ENCODE data around the gene MYO7A. TPM values are rescaled to one million over a fixed set of nuclear protein-coding genes. Genes with fewer than 3 reads are reported as not detected.

MYO7A gene
- polyA plus RNA-seq, 1 donor (not counting 4 experiments of a cell fraction or from before 2014, with no cell fraction given), result 0.75 TPM

DNA sequence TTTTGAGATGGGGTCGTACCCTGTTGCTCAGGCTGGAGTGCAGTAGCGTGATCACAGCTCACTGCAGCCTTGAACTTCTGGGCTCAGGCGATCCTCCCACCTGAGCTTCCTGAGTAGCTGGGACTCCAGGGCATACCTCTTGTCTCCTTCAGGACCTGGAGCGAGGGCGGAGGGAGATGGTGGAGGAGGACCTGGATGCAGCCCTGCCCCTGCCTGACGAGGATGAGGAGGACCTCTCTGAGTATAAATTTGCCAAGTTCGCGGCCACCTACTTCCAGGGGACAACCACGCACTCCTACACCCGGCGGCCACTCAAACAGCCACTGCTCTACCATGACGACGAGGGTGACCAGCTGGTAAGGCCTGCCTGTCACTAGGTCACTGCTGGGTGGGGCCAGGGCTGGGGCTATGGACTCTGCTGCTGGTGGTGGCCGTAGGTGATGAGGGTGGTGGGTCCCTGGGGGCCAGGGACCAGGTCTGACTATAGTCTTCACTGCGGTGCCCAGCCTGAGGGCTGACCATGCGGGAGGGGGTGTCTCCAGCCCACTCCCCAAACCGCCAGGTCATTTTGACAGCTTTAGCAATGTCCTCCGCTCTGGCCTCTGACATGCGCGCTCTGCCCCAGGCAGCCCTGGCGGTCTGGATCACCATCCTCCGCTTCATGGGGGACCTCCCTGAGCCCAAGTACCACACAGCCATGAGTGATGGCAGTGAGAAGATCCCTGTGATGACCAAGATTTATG lies 53.9 kb downstream of the MYO7A start:
- dilution Hi-C loops (cut with MboI; ENCODE audit: extremely low pct_ligation_motif_present, low sequenced_read_pairs), result no loop called here
- Histone ChIP-seq H3K27me3 (ENCODE audit: control insufficient read depth, extremely low read depth, insufficient read depth, low read length) (no peaks in the 10 kb centered on the region), H4K20me1 (ENCODE audit: control insufficient read depth, extremely low read depth, insufficient read depth, low read length) (no peaks in the 10 kb centered on the region), H3K9me1 (ENCODE audit: control insufficient read depth, extremely low read depth, insufficient read depth, low read length) (no peaks in the 10 kb centered on the region), H3K4me2 (ENCODE audit: control insufficient read depth, extremely low read depth, insufficient read depth, low read depth, low read length) (no peak overlapping the region), H3K9me3 (ENCODE audit: control insufficient read depth, low read depth, low read length) (no peaks in the 10 kb centered on the region), H3K79me2 (ENCODE audit: control insufficient read depth, insufficient read depth, low read length) (no peaks in the 10 kb centered on the region), H3K36me3 (ENCODE audit: control insufficient read depth in 2 of 2, extremely low read depth in 1 of 2, insufficient read depth in 2 of 2, low read length in 2 of 2) (no peaks in the 10 kb centered on the region), H3K9ac (ENCODE audit: control insufficient read depth, extremely low read depth, insufficient read depth, low read length) (no peak overlapping the region), H3K4me1 (ENCODE audit: control insufficient read depth, extremely low read depth, insufficient read depth, low read length) (no peaks in the 10 kb centered on the region), H2AFZ (ENCODE audit: control insufficient read depth, low read length) (no peak overlapping the region), H3K4me3 (ENCODE audit: control insufficient read depth in 2 of 3, extremely low read depth in 1 of 3, insufficient read depth in 2 of 3, low read depth in 1 of 3, low read length in 3 of 3) (no peak overlapping the region), H3K27ac (ENCODE audit: control insufficient read depth, insufficient read depth, low read length) (no peak overlapping the region)
- TF ChIP-seq, protein P1, sequence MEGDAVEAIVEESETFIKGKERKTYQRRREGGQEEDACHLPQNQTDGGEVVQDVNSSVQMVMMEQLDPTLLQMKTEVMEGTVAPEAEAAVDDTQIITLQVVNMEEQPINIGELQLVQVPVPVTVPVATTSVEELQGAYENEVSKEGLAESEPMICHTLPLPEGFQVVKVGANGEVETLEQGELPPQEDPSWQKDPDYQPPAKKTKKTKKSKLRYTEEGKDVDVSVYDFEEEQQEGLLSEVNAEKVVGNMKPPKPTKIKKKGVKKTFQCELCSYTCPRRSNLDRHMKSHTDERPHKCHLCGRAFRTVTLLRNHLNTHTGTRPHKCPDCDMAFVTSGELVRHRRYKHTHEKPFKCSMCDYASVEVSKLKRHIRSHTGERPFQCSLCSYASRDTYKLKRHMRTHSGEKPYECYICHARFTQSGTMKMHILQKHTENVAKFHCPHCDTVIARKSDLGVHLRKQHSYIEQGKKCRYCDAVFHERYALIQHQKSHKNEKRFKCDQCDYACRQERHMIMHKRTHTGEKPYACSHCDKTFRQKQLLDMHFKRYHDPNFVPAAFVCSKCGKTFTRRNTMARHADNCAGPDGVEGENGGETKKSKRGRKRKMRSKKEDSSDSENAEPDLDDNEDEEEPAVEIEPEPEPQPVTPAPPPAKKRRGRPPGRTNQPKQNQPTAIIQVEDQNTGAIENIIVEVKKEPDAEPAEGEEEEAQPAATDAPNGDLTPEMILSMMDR (optimal IDR thresholded peaks at IDR 0.05 in 1 of 3, IDR thresholded peaks at IDR 0.05 in 1 of 3, conservative IDR thresholded peaks at IDR 0.05 in 1 of 3; ENCODE audit: extremely low read depth in 1 of 3, insufficient read depth in 2 of 3, low read length in 3 of 3), result no peak
- no peak for TF ChIP-seq EZH2 (IDR thresholded peaks at IDR 0.05; ENCODE audit: low read length)
- FAIRE-seq (no peak), DNase-seq (ENCODE audit: low read depth, low spot score) (no peak)

DNA sequence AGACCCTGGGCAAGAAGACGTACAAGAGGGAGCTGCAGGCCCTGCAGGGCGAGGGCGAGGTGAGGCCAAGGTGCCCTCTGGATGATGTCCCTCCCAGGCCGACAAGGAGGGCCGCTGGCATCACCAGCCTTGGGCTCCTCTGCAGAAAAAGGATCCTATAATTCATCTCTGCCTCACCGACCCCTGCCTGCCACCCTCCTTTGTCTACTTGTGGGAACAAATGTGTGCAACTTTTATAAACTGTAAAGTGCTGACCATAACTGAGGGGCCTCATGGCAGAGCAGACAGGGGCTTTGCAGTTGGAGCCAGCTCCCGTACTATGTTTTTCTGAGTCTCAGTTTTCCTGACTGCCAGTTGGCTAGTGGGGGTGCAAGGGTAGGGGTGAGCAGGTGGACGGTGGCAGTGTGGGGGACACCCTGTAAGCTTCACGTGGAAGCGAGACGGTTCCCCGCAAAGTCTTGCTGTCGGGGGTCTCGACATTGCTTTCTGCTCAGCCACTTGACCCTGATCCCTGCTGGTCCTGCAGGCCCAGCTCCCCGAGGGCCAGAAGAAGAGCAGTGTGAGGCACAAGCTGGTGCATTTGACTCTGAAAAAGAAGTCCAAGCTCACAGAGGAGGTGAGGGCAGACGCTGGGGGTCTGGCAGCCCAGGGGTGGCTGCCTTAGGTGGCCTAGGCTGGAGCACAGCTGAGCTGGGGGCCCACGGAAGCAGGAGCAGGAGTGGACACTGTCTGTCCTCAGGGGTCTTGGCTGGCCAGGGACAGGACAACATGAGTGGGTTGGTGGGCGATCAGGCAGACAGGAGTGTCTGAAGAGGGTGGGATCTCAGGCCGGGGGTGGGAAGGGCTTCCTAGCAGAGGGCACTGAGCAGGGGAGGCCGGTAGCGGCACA lies 54.7 kb downstream of the MYO7A start:
- no peak overlapping the region for H3K4me3 ChIP-seq (ENCODE audit: control insufficient read depth in 2 of 3, extremely low read depth in 1 of 3, insufficient read depth in 2 of 3, low read depth in 1 of 3, low read length in 3 of 3)
- no peak overlapping the region for H2AFZ ChIP-seq (ENCODE audit: control insufficient read depth, low read length)
- H3K9me1 ChIP-seq (ENCODE audit: control insufficient read depth, extremely low read depth, insufficient read depth, low read length), result no peaks in the 10 kb centered on the region
- no peaks in the 10 kb centered on the region for H4K20me1 ChIP-seq (ENCODE audit: control insufficient read depth, extremely low read depth, insufficient read depth, low read length)
- H3K79me2 ChIP-seq (ENCODE audit: control insufficient read depth, insufficient read depth, low read length), result no peaks in the 10 kb centered on the region
- H3K9ac ChIP-seq (ENCODE audit: control insufficient read depth, extremely low read depth, insufficient read depth, low read length), result no peak overlapping the region
- H3K27me3 ChIP-seq (ENCODE audit: control insufficient read depth, extremely low read depth, insufficient read depth, low read length), result no peaks in the 10 kb centered on the region
- FAIRE-seq (no peak), DNase-seq (ENCODE audit: low read depth, low spot score) (no peak)
- H3K27ac ChIP-seq (ENCODE audit: control insufficient read depth, insufficient read depth, low read length), result no peak overlapping the region
- no peaks in the 10 kb centered on the region for H3K4me1 ChIP-seq (ENCODE audit: control insufficient read depth, extremely low read depth, insufficient read depth, low read length)
- dilution Hi-C loops (cut with MboI; ENCODE audit: extremely low pct_ligation_motif_present, low sequenced_read_pairs), result no loop called here
- no peak overlapping the region for H3K4me2 ChIP-seq (ENCODE audit: control insufficient read depth, extremely low read depth, insufficient read depth, low read depth, low read length)
- no peaks in the 10 kb centered on the region for H3K9me3 ChIP-seq (ENCODE audit: control insufficient read depth, low read depth, low read length)
- TF ChIP-seq, protein P1 (optimal IDR thresholded peaks at IDR 0.05 in 1 of 3, IDR thresholded peaks at IDR 0.05 in 1 of 3, conservative IDR thresholded peaks at IDR 0.05 in 1 of 3; ENCODE audit: extremely low read depth in 1 of 3, insufficient read depth in 2 of 3, low read length in 3 of 3), result no peak
- no peaks in the 10 kb centered on the region for H3K36me3 ChIP-seq (ENCODE audit: control insufficient read depth in 2 of 2, extremely low read depth in 1 of 2, insufficient read depth in 2 of 2, low read length in 2 of 2)

Measured in keratinocyte (primary cell).